GM19238 (cell line): ENCODE measurements around the gene PNPLA7.
A peak's percentile ranks its signal among the peaks of the same experiment; 100 is the strongest.
"Not testable (repeated sequence)": the region's sequence is repeated elsewhere in the genome, so short reads cannot be mapped to it uniquely, and the experiment has no call there.

Experiments
- DNase-seq: peaks from one replicate; pipeline ENCODE4 v3.0.0; 2011; ENCODE audit warnings: low spot score; ENCODE audit not compliant: insufficient read length

Gene PNPLA7

GRCh38 chr9:137550231-137550621 lies at the start of gene PNPLA7:
PNPLA7 (minus strand) TSS chr9:137550402; CDS start chr9:137550197, 205 bp downstream.
- DNase-seq = peak; percentile 71

- no peak for DNase-seq
These were observed 48.7 kb upstream of the PNPLA7 start for GRCh38 chr9:137598943-137599342.

GRCh38 chr9:137596577-137596976 lies 46.4 kb upstream of the PNPLA7 start:
- DNase-seq = not testable (repeated sequence)

GRCh38 chr9:137593176-137593575 lies 43.0 kb upstream of the PNPLA7 start:
- no peak for DNase-seq

- no peak for DNase-seq
These were observed 42.6 kb upstream of the PNPLA7 start for GRCh38 chr9:137592767-137593166.

- DNase-seq = peak; percentile 100
These were observed 40.5 kb upstream of the PNPLA7 start, which contains the start of gene ZMYND19 for GRCh38 chr9:137590469-137591383. ZMYND19 (minus strand) TSS chr9:137590512; CDS start chr9:137590263, 249 bp downstream.

- DNase-seq = no peak
These were observed 39.9 kb upstream of the PNPLA7 start for GRCh38 chr9:137590123-137590468.

- peak; percentile 39 for DNase-seq
These were observed 39.4 kb upstream of the PNPLA7 start for GRCh38 chr9:137589441-137590122.

- DNase-seq = no peak
These were observed 38.7 kb upstream of the PNPLA7 start for GRCh38 chr9:137588891-137589290.

GRCh38 chr9:137588311-137588710 lies 38.1 kb upstream of the PNPLA7 start:
- no peak for DNase-seq

- no peak for DNase-seq
These were observed 36.7 kb upstream of the PNPLA7 start for GRCh38 chr9:137586854-137587253.

- DNase-seq = no peak
These were observed 33.8 kb upstream of the PNPLA7 start for GRCh38 chr9:137583957-137584356.

- no peak for DNase-seq
These were observed 33.1 kb upstream of the PNPLA7 start for GRCh38 chr9:137583347-137583746.

- no peak for DNase-seq
These were observed 32.2 kb upstream of the PNPLA7 start for GRCh38 chr9:137582286-137582860.

GRCh38 chr9:137581361-137582285 lies 31.4 kb upstream of the PNPLA7 start:
- no peak for DNase-seq

- no peak for DNase-seq
These were observed 30.7 kb upstream of the PNPLA7 start for GRCh38 chr9:137580954-137581322.

GRCh38 chr9:137580209-137580953 lies 30.2 kb upstream of the PNPLA7 start:
- no peak for DNase-seq

- no peak for DNase-seq
These were observed 29.0 kb upstream of the PNPLA7 start for GRCh38 chr9:137579259-137579604.

GRCh38 chr9:137578518-137579258 lies 28.5 kb upstream of the PNPLA7 start, which contains the start of gene DPH7:
DPH7 (minus strand) TSS chr9:137578925; CDS start chr9:137578777, 148 bp downstream.
- DNase-seq = peak; percentile 100
